NCI-H510A (cell line): ENCODE data around the gene ATP8B4.

Experiments
- DNase-seq: peaks from one replicate; lab custom pipeline; 2025; lab: John Stamatoyannopoulos, UW

Gene ATP8B4

DNA sequence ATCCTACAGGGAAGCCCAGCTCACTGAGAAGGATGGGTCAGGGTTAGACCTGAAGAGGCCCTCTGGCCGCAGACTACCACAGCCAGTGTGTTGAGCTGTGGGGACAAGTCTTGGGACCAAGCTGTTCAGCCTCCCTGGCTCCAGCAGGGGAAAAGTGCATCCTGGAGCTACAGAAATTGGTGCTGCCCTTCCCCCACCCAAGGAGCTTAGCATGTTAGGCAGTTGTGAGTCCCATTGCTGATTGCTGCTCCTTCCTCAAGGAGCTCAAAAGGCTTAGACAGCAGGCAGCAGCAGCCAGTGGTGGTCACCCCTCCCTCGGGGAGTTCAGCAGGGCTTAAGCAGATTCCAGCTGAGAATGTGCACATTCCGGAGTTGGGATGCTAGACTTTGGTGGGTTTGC, 165.6 kb downstream of the ATP8B4 start:
- no peak for DNase-seq

DNA sequence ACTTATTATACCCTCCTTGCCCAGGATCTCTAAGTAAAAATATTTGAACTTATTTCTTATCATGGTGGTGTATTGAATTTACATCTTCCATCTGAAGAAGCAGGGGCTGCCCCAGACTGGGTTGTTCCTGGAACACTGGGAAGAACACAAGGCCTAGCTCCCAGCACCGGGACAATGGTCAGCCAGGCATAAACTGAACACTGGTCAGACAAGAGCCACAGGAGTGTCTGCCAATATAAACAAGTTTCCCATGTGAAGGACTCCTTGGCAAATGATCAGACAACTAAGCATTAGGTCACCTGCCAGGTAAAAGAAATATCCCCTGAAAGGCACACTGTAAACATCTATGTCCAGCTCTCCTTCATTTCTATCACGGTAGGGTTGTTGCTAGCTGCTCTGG, 172.4 kb downstream of the ATP8B4 start:
- DNase-seq = peak; percentile 28

DNA sequence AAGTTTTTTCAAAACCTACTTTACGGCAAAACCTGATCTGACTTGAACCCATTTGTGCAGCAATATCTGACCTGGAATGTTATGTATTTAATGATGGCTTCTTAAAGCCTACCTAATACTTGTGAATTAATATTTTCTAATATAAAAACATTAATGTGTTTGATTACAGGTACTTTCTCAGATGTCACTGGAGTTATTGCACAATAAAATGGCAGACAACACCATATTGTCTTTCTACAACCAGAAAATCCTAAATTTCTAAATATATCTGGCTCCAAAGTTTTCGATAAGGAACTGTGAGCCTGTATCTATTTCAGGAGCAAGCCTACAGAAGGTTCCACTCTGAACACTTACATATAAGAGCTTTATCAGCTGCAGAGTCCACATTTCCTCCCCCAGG, 184.5 kb downstream of the ATP8B4 start:
- DNase-seq = no peak

DNA sequence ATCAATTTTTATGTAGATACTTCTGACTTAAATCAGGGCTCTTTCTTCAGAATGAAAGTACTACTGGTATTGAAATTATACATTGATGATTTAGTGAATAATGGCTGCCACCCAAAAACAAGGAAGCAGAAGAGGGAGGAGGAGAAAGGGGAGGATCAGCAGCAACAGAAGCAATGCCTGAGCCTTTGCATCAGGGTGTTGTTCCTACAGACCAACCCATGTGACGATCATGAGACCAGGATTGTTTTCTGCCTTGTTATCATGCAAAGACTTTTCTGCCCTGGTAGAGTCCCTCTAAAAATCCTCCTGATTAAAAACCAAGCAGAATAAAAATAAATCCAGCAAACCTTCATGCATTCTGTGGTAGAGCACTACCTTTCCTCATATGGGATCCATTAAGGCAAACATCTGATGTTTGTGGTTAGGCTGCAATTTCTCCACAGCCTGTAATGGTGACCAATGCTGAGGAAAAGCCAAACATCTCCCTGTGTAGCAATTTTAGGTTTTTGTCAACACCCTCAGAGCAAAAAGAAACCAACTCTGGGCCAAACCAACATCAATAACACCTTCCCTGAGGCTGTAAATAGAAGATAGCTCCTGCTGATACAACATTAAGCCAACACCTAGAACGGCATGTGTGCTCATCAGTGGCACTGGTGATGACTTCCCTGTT, 191.7 kb downstream of the ATP8B4 start:
- no peak for DNase-seq

DNA sequence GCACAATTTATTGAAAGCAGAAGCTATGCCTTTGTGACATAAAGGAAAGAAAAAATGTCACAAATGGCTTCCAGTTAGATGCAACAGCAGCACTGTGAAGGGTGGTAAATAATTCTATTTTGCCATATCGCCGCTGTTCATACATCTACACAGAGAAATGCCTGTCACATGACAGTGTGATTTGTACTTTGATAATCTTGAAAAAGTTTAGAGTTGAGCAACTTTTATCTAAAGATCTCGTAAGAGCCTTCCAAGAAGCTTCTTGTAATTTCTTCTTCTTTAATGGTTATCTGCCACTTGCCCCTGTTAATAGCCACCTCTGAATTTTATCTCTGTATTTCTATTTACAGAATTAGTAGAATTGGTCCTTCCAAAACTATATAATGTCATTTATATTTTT, 192.3 kb downstream of the ATP8B4 start:
- DNase-seq = no peak

DNA sequence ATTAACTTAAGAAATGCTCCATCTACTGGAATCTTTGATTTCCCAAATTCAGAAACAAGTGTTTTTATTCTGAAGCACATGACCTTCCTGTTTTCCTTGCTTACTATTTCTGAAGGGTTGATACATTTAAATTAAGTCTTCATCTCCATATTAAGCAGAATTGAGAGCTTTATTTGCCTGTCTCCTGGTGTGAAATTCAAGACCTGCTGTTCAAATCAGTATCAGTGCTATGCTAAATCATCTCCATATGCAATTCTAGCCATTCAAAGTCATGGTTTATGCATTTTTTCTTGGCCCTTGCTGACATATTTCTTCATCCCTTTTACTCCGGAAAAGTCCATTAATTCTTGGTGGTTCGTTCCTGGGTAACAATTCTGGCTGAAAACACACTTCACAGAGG, 195.4 kb downstream of the ATP8B4 start:
- no peak for DNase-seq

DNA sequence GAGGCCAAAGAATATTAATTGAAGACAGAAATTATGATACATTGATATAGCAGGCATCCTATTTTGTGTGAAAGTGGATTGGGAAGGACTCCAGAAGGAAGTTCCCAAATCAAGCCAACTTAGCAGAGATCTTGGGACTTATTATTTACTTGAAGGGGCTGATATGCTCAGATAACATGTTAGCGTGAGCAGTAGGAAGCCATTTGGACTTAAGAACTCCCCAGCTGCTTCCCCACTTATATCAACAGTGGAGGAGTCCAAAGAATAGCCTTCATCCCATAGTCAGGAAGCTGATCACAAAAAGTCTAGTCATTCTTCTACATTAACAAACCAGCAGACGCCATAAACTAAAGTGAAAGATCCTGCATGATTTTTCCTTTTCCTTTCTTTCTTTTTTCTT, 200.0 kb downstream of the ATP8B4 start:
- no peak for DNase-seq

DNA sequence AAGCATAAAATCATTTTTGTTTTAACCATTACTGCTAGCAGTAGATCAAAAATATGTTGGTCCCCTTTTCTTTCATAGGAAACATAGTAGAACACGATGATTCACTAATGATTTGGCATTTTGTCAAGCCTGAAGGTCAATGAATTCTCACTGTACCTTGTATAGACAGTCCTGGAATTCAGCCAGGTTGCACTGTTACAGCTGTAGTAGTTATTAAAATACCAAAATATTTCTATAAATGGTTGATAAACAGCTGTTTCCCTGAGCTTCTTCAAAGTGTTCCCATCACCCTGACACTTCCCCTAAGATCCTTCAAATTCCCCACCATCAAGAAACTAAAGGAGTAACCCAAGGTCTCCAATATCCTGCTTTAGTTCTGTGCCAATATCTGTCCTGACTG, 200.9 kb downstream of the ATP8B4 start:
- DNase-seq = no peak

DNA sequence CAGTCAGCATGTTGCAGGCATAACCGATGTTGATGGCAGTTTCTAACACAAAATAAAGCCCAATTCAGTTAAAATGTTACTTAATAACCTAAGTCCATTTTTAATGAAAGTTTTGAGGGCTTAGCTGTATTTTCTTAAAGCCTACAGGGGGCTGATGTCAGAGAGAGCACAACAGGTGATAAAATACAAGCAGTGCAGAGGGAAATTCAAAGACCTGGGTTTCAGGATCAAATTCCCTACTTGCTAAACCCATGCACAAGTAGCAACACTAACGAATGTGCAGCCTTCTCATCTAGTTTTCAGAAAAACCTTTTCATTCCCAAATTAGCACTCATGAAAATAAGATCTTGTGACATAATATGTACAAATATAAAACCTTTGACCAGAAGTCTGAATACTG, 202.0 kb downstream of the ATP8B4 start:
- DNase-seq = no peak

DNA sequence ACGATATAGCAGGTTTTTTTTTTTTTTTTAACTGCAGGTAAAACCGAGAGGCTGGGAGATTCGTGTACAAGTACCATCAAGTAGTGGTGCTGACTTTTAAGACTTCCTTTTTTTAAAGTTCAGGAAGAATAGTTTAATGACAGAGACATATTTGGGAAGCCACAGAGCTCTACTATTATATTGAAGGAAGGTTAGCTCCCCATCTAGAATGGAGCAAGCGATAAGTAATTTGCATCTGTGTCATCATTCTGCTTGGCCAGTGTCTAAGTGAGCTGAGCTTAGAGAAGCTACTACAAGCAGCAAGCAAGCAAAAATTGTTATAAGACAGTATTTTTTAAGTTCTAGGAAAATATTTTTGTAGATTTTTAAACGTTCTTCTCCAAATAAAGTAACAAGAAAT, 203.2 kb downstream of the ATP8B4 start:
- no peak for DNase-seq

DNA sequence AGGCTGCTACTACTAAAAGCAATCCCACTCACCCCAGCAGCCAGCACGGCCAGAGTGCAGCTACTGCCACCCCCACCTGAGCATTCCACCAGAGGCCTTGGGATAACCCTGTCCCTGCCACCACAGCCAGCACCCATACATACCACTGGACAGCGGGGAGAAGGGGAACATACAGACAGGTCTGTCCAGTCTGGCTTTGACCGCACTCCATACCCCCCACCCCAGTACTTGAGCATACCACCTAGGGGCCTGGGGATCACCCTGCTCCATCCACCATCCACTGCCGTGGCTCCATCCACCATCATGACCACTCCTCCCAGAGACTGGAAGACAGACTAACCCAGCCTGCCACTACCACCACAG, 210.1 kb downstream of the ATP8B4 start:
- DNase-seq = no peak

DNA sequence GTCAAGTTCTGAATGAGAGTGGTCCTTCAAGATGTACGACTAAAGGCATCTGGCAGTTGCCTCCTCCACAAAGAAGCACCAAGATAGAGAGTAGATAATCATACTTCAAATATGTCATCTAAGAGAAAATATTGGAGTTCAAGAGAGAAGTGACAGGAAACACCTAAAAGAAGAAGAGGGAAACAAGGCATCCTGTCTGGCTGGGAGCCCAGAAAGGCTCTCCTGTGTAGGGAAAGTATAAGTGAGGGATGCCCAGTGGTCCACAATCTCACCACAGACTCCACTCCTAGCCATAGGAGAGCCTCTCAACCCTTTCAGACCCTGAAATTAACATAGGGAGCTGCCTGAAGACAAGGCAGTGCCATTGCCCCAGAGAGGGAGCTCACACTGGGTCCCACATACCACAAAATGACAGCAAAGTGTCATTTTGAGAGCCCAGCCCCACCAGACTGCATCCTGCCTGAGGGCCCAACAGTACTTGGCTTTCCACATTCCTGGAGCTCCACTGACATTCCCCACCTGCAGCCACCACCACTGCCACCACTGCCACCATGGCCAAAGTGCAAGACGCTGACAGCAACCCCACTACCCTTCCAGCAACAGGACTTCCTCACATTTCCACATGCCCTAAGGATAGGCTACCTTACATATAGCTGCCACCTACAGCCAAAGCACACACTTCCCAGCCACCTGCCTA, 210.6 kb downstream of the ATP8B4 start:
- DNase-seq = no peak

DNA sequence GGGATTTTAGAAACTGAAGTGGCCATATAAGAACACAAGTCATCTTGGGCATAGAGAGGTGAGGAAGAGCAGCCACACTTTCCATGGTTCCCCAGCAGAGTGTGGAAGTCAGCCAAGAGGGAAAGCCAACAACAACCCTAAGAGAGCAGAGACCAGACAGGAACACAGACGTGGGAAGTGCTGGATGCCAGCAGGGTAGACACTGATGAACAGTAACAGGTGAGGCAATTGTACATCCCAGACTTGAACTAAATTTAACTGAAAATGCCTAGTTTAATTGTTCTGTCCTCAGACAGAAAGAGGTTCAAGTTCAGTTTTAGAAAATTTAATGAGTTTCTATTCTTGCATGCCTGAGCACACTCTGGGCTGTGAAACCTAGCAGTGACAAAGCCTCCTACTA, 212.1 kb downstream of the ATP8B4 start:
- no peak for DNase-seq

DNA sequence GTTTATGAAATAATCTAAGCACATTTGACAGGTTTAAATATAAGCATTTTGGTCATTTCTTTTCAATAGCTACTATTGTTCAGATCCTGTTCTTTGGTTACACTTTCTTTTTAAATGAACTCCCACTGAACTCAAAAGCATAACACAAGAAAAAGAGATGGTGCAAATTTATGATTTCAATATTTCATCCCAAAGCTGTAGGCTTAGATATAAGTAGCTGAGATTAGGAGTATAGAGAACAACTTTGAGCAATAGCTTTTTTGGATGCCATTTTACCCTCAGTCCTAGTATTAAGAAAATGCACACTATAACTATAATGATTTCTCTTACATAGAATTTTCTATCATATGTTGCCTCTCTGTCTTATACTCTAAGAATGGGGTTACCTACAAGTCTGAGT, 213.8 kb downstream of the ATP8B4 start:
- DNase-seq = no peak

DNA sequence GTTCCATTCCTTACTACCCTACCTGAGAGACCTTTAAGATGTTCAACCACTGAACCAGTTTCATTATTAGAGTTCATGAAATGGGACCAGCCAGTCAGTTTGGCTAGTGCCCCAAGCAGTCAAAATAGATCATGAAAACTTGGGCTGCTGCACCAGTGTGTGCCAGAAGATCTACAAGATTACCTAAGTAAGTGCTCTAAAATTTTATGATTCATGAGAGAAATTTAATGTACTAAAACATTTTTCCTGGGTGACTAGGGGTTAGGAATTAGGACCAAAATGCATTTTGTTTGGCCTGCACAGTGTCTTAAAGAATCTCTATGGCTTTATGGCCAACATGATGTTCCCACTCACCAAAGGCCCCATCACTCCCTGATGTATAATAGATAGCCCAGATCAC, 214.7 kb downstream of the ATP8B4 start:
- no peak for DNase-seq

DNA sequence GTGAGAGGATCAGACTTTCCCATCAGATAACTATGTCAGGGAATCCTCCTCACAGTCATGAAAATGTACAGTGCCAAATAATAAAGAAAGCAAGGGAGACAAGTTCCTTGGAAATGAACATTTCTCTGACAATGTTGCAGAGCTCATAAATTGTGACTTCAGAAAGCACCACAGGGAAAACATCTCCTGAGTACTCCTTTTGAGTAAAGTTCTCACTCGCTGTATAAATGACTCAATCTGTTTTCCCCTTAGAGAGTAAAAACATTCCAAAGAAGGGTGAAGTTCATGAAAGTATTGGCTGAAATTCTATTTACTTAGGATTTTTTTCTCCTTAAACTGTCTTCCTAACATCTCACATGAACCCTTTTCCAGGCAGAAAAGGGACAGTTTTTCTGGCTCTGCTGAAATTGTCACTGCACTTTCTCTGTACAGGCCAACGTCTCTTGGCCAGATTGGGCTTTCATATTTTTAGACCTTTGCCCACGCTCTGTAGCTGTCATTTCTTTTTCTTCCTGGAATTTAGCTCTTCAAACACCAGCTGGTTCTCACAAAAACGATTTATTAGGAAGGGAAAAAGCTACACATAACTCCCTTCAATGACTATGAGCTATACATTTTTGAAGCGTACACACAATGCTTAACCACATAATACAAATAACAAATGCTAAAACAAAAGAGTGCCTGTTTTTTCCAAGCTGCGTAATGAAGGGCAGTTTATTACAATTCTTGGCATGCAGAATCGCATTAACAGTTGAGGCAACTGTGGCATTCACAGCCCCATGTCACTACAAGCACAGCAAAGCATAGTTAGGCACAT, 216.1 kb downstream of the ATP8B4 start:
- no peak for DNase-seq

DNA sequence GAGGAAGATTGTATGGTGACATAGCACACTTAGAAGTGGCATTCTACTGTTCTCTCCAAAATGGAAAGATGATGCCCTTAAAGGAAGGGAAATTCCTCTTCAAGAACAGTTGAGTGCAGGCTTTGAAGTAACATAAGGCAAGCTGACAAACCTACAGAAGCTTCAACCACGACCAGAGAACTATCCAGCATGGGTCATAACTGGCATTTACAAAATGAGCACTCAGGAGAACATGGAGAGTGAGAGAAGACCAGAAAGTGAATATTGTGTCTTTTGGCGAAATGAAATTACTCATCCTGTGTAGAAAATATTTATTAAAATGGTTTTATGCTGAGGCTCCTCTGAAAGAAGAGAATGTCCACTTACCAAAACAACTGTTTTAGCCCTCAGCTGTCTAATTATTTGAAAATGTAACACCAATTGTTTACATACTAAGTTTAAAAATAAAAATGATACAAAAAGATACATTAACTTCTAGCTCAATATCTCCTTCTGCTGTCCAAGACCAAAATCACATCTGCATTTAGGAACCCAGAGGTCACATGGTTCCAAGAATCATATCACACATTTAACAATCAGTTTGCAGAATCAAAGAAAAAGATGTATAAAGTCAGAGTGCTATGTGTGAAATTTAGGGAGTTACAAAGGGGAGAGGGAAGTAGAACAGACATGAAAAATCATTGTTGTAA, 216.9 kb downstream of the ATP8B4 start:
- no peak for DNase-seq

DNA sequence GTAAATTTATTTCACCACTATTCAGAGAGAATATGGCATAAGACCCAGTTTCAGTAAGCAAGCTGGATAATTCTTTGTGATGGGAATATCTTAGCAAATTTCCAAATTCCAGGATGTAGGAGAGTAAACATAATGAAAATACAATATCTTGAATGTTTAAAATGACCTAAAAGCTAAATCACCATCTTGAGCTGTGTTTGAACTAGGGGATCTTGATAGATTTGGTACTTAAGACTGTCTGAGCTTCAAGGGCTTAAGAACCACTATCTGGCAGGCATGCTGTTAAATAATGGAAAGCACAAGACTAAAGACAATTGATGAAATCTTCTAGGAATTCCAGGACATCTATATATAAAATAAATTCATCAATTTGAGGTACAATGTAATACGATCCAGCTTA, 217.7 kb downstream of the ATP8B4 start:
- no peak for DNase-seq

DNA sequence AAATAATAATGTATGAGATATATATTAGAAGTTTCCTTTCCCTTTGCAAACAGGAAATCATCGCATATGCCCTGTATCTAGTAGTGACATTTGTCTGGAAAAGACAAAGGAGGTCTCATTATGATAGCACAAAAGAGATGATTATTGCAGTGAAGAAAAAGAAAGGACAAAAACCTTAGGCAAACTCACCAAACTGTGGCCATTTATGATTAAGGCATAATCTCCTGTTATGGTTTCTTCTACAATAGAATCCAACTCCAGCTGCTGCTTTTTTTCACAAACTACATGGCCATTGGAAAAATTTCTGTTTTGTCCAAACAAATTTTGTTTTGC, 218.2 kb downstream of the ATP8B4 start:
- no peak for DNase-seq

DNA sequence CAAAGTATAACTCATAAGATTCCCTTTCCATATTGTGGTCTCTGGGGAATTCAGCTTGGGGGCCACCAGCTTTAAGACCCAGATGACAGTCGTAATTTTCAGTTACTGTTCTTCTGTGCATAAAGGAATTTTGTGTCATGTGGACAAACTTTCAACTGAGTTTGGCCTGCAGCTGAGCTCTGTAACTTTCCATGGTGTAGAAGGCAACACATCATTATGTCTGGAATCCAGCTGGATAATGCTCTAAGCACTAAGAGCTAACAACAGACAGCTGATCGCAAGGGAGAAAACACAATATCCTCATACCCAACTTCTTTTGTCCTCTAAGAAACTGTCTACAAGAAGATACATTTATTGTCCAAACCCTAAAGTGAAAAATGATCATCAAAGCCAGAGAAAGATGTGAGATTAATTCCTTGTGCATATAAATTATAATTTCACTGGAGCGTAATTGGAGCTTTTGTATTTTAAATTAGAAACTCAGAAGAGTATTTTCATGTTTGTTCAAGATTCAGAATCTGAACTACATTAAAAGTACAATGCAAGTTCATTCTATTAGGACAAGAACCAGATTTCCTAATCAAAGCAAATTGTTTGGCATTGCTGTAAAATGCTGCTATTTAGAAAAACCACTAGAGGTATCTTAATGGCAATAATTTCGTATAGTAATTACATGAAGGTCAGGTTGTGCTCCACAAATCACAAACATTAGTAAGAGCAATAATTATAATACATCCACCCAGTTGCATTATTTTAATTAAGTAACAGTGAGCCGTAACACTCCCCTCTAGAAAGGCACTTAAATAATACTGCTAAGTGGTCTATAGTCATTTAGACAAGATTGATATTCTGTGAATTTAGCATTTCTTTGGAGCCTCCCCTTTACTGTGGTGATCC, 218.8 kb downstream of the ATP8B4 start:
- no peak for DNase-seq

DNA sequence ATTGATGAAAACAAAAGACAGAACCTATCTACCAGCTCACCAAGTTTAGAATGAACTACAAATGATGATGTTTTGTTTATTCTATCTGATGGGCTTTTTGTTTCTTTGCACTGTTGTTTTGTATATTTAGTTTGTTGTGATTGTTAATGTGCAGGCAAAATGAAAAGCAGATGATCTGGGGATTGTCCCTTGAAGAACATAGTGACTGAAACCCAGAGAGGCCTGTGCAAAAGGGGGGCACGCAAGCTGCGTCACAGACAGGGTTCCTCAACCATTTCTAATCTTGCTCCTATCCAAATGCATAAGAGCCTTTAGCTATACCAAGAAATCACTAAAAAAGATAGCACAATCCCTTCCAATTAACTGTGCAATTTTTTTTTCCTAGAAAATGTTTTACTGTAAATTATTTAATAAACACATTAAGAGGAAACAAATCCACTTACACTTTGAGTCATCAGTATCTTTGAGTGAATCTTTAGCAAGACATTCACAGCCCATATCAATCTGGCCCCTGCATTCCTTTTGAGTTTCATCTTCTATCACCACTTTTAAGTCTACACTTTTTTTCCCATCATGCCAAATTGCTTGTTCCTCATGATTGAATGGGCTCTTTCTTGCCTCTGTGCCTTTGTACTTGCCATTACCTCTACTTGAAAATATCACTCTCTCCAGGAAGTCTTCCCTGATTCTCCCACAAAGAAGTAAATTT, 220.3 kb downstream of the ATP8B4 start:
- DNase-seq = no peak
